ENCODE measurements around the gene KRTAP2-1. TPM values are rescaled to one million over a fixed set of nuclear protein-coding genes. Genes with fewer than 3 reads are reported as not detected.
"Not testable (repeated sequence)": the region's sequence is repeated elsewhere in the genome, so short reads cannot be mapped to it uniquely, and the experiment has no call there.

The KRTAP2-1 gene
- total RNA-seq, 1 donor from 2014 or later: not detected

DNA sequence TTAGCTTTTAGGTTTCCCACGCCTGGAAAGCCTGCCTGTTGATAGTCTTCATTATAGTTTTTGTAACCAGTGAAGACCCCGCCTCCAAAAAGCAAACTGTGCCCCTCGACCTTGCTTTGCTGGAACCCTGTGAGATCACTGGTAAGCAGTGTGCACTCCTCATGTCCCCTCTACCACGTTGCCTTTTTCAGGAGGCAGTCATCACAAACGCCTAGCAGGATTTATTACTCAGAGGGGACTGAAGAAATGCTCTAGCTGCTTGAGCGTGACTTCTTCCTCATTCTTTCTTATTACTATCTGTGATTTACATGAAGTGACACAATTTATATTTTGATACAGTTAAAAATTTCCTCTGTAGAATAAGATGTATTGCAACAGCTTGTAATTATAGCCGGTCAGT, 31.7 kb downstream of the KRTAP2-1 start:
- no peak overlapping the region for H3K4me3 Mint-ChIP-seq
- no peak overlapping the region for H3K27ac Mint-ChIP-seq
- H3K36me3 Mint-ChIP-seq (ENCODE audit: low read depth): no peaks in the 10 kb centered on the region
- peaks cover 6% of the 10 kb centered on the region for H3K27me3 Mint-ChIP-seq (ENCODE audit: insufficient read depth)
- no peaks in the 10 kb centered on the region for H3K9me3 Mint-ChIP-seq
- no peaks in the 10 kb centered on the region for H3K4me1 Mint-ChIP-seq (ENCODE audit: low read depth)
- intact Hi-C loops (cut with micrococcal nuclease): no loop called here
- DNase-seq (ENCODE audit: low spot score): no peak

GRCh38 chr17:41013606-41014005, 33.5 kb downstream of the KRTAP2-1 start:
- no peaks in the 10 kb centered on the region for H3K36me3 Mint-ChIP-seq (ENCODE audit: low read depth)
- H3K4me3 Mint-ChIP-seq: no peak overlapping the region
- no peaks in the 10 kb centered on the region for H3K9me3 Mint-ChIP-seq
- no peaks in the 10 kb centered on the region for H3K4me1 Mint-ChIP-seq (ENCODE audit: low read depth)
- no peak for DNase-seq (ENCODE audit: low spot score)
- H3K27ac Mint-ChIP-seq: no peak overlapping the region
- intact Hi-C loops (cut with micrococcal nuclease): no loop called here
- peaks cover 8% of the 10 kb centered on the region for H3K27me3 Mint-ChIP-seq (ENCODE audit: insufficient read depth)

GRCh38 chr17:41013181-41013580, 33.9 kb downstream of the KRTAP2-1 start:
- Mint-ChIP-seq H3K4me3 (no peak overlapping the region), H3K27me3 (ENCODE audit: insufficient read depth) (peaks cover 9% of the 10 kb centered on the region), H3K4me1 (ENCODE audit: low read depth) (no peaks in the 10 kb centered on the region), H3K27ac (no peak overlapping the region), H3K36me3 (ENCODE audit: low read depth) (no peaks in the 10 kb centered on the region), H3K9me3 (no peaks in the 10 kb centered on the region)
- intact Hi-C loops (cut with micrococcal nuclease): no loop called here
- no peak for DNase-seq (ENCODE audit: low spot score)

- Mint-ChIP-seq H3K4me1 (ENCODE audit: low read depth) (no peaks in the 10 kb centered on the region), H3K27me3 (ENCODE audit: insufficient read depth) (peaks cover 10% of the 10 kb centered on the region), H3K27ac (no peak overlapping the region), H3K9me3 (no peaks in the 10 kb centered on the region), H3K4me3 (no peak overlapping the region), H3K36me3 (ENCODE audit: low read depth) (no peaks in the 10 kb centered on the region)
- intact Hi-C loops (cut with micrococcal nuclease): no loop called here
- DNase-seq (ENCODE audit: low spot score): no peak
These were observed 34.6 kb downstream of the KRTAP2-1 start for GRCh38 chr17:41012326-41013120.

GRCh38 chr17:41010441-41010840, 36.7 kb downstream of the KRTAP2-1 start:
- Mint-ChIP-seq H3K27me3 (ENCODE audit: insufficient read depth) (peaks cover 10% of the 10 kb centered on the region), H3K4me1 (ENCODE audit: low read depth) (no peaks in the 10 kb centered on the region), H3K4me3 (no peak overlapping the region), H3K27ac (no peak overlapping the region), H3K36me3 (ENCODE audit: low read depth) (no peaks in the 10 kb centered on the region), H3K9me3 (no peaks in the 10 kb centered on the region)
- DNase-seq (ENCODE audit: low spot score): no peak
- intact Hi-C loops (cut with micrococcal nuclease): no loop called here

DNA sequence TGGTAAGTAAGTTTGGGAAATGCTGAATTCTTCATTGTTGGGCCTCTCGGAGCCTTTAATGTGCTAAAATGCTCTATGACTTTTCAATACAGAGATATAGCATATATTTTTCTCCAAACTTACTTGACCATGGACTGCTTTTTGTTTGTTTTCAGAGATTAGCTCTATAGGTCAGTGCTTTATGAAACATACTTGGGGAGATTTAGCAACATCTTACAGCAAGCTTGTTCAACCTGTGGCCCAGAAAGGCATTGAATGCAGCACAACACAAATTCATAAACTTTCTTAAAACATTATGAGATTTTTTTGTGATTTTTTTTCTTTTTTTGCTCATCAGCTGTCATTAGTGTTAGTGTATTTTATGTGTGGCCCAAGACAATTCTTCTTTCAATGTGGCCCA, 37.2 kb downstream of the KRTAP2-1 start:
- DNase-seq (ENCODE audit: low spot score): no peak
- Mint-ChIP-seq H3K27ac (no peak overlapping the region), H3K27me3 (ENCODE audit: insufficient read depth) (peaks cover 10% of the 10 kb centered on the region), H3K36me3 (ENCODE audit: low read depth) (no peaks in the 10 kb centered on the region), H3K4me1 (ENCODE audit: low read depth) (no peaks in the 10 kb centered on the region), H3K4me3 (no peak overlapping the region), H3K9me3 (no peaks in the 10 kb centered on the region)
- intact Hi-C loops (cut with micrococcal nuclease): no loop called here

- Mint-ChIP-seq H3K9me3 (no peaks in the 10 kb centered on the region), H3K27ac (no peak overlapping the region), H3K36me3 (ENCODE audit: low read depth) (no peaks in the 10 kb centered on the region), H3K4me3 (no peak overlapping the region), H3K4me1 (ENCODE audit: low read depth) (no peaks in the 10 kb centered on the region), H3K27me3 (ENCODE audit: insufficient read depth) (peaks cover 10% of the 10 kb centered on the region)
- intact Hi-C loops (cut with micrococcal nuclease): no loop called here
- DNase-seq (ENCODE audit: low spot score): no peak
These were observed 37.8 kb downstream of the KRTAP2-1 start for GRCh38 chr17:41009301-41009760.

DNA sequence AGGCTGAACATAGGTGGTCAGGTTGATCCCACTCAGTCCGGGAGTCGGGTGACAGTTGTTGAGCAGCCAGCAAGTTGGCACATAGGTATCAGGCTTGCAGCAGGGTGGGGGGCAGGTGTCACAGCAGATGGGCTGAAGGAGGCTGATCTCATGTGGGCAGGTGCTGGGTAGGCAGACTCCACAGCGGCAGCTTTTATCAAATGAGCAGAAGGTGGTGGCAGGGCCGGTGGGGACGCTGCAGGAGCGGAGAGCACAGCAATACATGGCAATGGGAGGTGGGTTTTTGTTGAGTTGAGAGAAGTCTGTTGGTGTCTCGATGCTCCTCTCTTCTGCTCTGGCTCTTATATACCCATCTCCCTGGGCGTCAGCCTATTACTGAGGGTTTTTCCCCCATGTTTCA, 38.3 kb downstream of the KRTAP2-1 start, which contains the start of gene KRTAP3-1:
Gene KRTAP3-1, minus strand, starts transcription at position 318 of the 400 bp plus-strand sequence. Its CDS starts 54 bp downstream, at position 264.
- H3K9me3 Mint-ChIP-seq: no peaks in the 10 kb centered on the region
- peaks cover 13% of the 10 kb centered on the region for H3K27me3 Mint-ChIP-seq (ENCODE audit: insufficient read depth)
- intact Hi-C loops (cut with micrococcal nuclease): no loop called here
- H3K4me3 Mint-ChIP-seq: no peak within 1 kb of the TSS
- H3K4me1 Mint-ChIP-seq (ENCODE audit: low read depth): no peaks in the 10 kb centered on the region
- no peak for DNase-seq (ENCODE audit: low spot score)
- no peaks in the 10 kb centered on the region for H3K36me3 Mint-ChIP-seq (ENCODE audit: low read depth)
- H3K27ac Mint-ChIP-seq: no peak within 1 kb of the TSS

GRCh38 chr17:41004397-41004796, 42.7 kb downstream of the KRTAP2-1 start:
- DNase-seq (ENCODE audit: low spot score): no peak
- Mint-ChIP-seq H3K4me3 (no peak overlapping the region), H3K4me1 (ENCODE audit: low read depth) (no peaks in the 10 kb centered on the region), H3K9me3 (no peaks in the 10 kb centered on the region), H3K27me3 (ENCODE audit: insufficient read depth) (peaks cover 11% of the 10 kb centered on the region), H3K27ac (no peak overlapping the region), H3K36me3 (ENCODE audit: low read depth) (no peaks in the 10 kb centered on the region)
- intact Hi-C loops (cut with micrococcal nuclease): no loop called here

DNA sequence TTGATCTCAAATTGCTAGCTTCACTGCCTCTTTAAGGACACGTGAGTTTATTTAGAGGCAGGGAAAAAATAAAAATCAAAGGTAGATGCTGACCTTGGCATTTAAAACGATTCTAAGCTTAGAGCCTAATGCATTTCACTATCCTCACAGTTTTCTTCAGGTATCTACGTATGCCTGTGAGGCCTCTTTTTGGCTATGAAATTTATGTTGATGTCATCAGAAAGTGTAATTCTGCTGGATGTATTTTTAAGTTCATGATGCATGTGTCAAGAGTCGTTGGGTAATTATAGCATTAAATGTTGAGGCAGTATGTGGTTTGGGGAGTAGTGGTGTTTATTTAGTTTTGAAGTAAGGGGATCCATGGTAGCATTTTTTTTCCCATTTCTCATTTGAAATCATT, 43.2 kb downstream of the KRTAP2-1 start:
- Mint-ChIP-seq H3K27me3 (ENCODE audit: insufficient read depth) (peaks cover 12% of the 10 kb centered on the region), H3K4me1 (ENCODE audit: low read depth) (no peaks in the 10 kb centered on the region), H3K4me3 (no peak overlapping the region), H3K36me3 (ENCODE audit: low read depth) (no peaks in the 10 kb centered on the region), H3K27ac (no peak overlapping the region), H3K9me3 (no peaks in the 10 kb centered on the region)
- intact Hi-C loops (cut with micrococcal nuclease): no loop called here
- DNase-seq (ENCODE audit: low spot score): no peak

DNA sequence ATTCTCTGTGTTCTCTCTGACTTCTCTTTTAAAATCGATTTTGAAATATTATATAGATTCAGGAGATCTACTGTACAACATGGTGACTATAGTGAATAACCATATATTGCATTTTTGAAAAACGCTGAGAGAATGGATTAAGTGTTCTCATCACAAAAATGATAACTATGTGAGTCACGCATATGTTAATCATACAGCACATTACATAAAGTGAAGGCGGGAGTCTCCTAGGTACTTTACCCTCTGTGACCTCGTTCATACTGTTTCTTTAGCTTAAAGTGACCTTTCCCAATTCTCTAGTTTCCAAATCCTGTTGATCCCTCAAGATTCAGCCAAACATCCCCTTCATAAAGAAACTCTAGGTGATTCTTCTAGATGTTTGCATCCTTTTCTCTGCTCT, 44.3 kb downstream of the KRTAP2-1 start:
- intact Hi-C loops (cut with micrococcal nuclease): no loop called here
- DNase-seq (ENCODE audit: low spot score): no peak
- Mint-ChIP-seq H3K4me3 (no peak overlapping the region), H3K27me3 (ENCODE audit: insufficient read depth) (peaks cover 11% of the 10 kb centered on the region), H3K27ac (no peak overlapping the region), H3K4me1 (ENCODE audit: low read depth) (no peaks in the 10 kb centered on the region), H3K9me3 (no peaks in the 10 kb centered on the region), H3K36me3 (ENCODE audit: low read depth) (no peaks in the 10 kb centered on the region)

DNA sequence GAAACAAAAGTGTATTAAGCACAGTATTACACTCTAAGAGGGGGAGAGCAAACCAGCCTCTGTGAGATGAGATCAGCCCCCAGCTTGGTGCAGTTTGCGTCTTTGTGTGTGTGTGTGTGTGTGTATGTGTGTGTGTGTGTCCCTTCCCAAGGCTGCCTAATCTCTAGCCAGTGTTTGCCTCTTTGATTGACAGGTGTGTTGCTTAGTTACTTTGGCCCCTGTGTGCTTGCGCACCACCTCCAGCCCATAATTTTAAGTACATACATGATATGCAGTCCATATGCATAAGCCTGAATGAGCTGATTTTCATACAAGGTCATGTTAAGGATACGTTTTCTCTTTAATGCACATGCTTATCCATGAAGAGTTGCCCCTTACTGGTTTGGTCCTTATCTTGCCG, 45.3 kb downstream of the KRTAP2-1 start:
- Mint-ChIP-seq H3K27me3 (ENCODE audit: insufficient read depth) (peaks cover 14% of the 10 kb centered on the region), H3K36me3 (ENCODE audit: low read depth) (no peaks in the 10 kb centered on the region), H3K9me3 (no peaks in the 10 kb centered on the region), H3K4me3 (no peak overlapping the region), H3K27ac (no peak overlapping the region), H3K4me1 (ENCODE audit: low read depth) (no peaks in the 10 kb centered on the region)
- no peak for DNase-seq (ENCODE audit: low spot score)
- intact Hi-C loops (cut with micrococcal nuclease): no loop called here

- H3K4me1 Mint-ChIP-seq (ENCODE audit: low read depth); H3K36me3 Mint-ChIP-seq (ENCODE audit: low read depth); intact Hi-C loops (cut with micrococcal nuclease); DNase-seq (ENCODE audit: low spot score); H3K4me3 Mint-ChIP-seq; H3K27ac Mint-ChIP-seq; H3K9me3 Mint-ChIP-seq: not testable (repeated sequence)
- H3K27me3 Mint-ChIP-seq (ENCODE audit: insufficient read depth): peaks cover 20% of the 10 kb centered on the region
These were observed 47.6 kb downstream of the KRTAP2-1 start, which contains the start of gene KRTAP3-2 for GRCh38 chr17:40999563-40999962. Gene KRTAP3-2, minus strand, starts transcription at chr17:40999906. Its CDS starts 53 bp downstream, at chr17:40999853.
